IMR-90 (cell line): ENCODE data around the gene PARPBP. TPM values are rescaled to one million over a fixed set of nuclear protein-coding genes. Genes with fewer than 3 reads are reported as not detected.
"Not testable (repeated sequence)": the region's sequence is repeated elsewhere in the genome, so short reads cannot be mapped to it uniquely, and the experiment has no call there.

Experiments used
- ATAC-seq: fragments of 200-7000 bp; cut with Tn5 transposase; 2 replicates; pipeline ENCODE4 v1.9.1; 2020; ENCODE audit warnings: low read depth, mild to moderate bottlenecking, moderate library complexity
- BruUV-seq: library from RNA; stranded (reverse); fragments of 400-500 nt; replicated peaks from 2 replicates; lab custom pipeline; 2021; lab: Mats Ljungman, UMichigan
- CTCF ChIA-PET: fragments of 300-600 bp; formaldehyde crosslinking; extraction: SDS; loops from one replicate; lab custom pipeline; 2021; ENCODE audit warnings: antibody characterized with exemption; lab: Yijun Ruan, JAX
- POLR2A ChIA-PET: fragments of 300-600 bp; sonication (Branson Sonifier 250); formaldehyde crosslinking; loops from one replicate; lab custom pipeline; 2022; ENCODE audit warnings: antibody characterized with exemption; ENCODE audit not compliant: unreplicated experiment; lab: Charles Lee
- DNase-seq: peaks from one replicate; pipeline ENCODE4 v3.0.0; 2013
- H2AFZ ChIP-seq: replicated peaks from 2 replicates; pipeline ENCODE3; 2013; ENCODE audit warnings: low read length, mild to moderate bottlenecking; ENCODE audit not compliant: poor library complexity
- H2AK5ac ChIP-seq: 2 replicates; pipeline ENCODE4 v1.6.1; 2013; ENCODE audit warnings: low read depth, low read length, inconsistent platforms
- H2AK9ac ChIP-seq: replicated peaks from 2 replicates; pipeline ENCODE3; 2013; ENCODE audit warnings: mild to moderate bottlenecking, low read depth, low read length, moderate library complexity; ENCODE audit not compliant: poor library complexity
- H2BK120ac ChIP-seq: 2 replicates; pipeline ENCODE4 v1.6.1; 2013; ENCODE audit warnings: low read depth, low read length, inconsistent platforms
- H2BK15ac ChIP-seq: 3 replicates; pipeline ENCODE4 v1.6.1; 2013; ENCODE audit warnings: low read depth, low read length, inconsistent platforms
- H2BK20ac ChIP-seq: 2 replicates; pipeline ENCODE4 v1.6.1; 2013; ENCODE audit warnings: low read depth, mild to moderate bottlenecking, inconsistent platforms, low read length, moderate library complexity
- H2BK5ac ChIP-seq: 2 replicates; pipeline ENCODE4 v1.6.1; 2013; ENCODE audit warnings: mild to moderate bottlenecking, low read depth, low read length, inconsistent platforms; ENCODE audit not compliant: poor library complexity, severe bottlenecking
- H3K14ac ChIP-seq: replicated peaks from 2 replicates; pipeline ENCODE4 v1.6.1; 2013; ENCODE audit warnings: low read depth, low read length, inconsistent platforms
- H3K18ac ChIP-seq: 2 replicates; pipeline ENCODE4 v1.6.1; 2013; ENCODE audit warnings: low read depth, low read length, control low read depth
- H3K23ac ChIP-seq: 2 replicates; pipeline ENCODE4 v1.6.1; 2013; ENCODE audit warnings: low read depth, low read length, inconsistent platforms
- H3K27ac ChIP-seq: 2 replicates; pipeline ENCODE4 v1.5.1; 2013; ENCODE audit warnings: mild to moderate bottlenecking, control low read depth, low read length; ENCODE audit not compliant: insufficient read depth
- H3K27me3 ChIP-seq: 2 replicates; pipeline ENCODE4 v1.6.1; 2013; ENCODE audit warnings: low read length; ENCODE audit not compliant: control insufficient read depth, insufficient read depth
- H3K36me3 ChIP-seq: 2 replicates; pipeline ENCODE4 v1.6.1; 2013; ENCODE audit warnings: low read length, mixed read lengths; ENCODE audit not compliant: control insufficient read depth, insufficient read depth
- H3K4ac ChIP-seq: 2 replicates; pipeline ENCODE4 v1.6.1; 2013; ENCODE audit warnings: low read depth, low read length, inconsistent platforms
- H3K4me1 ChIP-seq: 2 replicates; pipeline ENCODE4 v1.6.1; 2013; ENCODE audit warnings: low read length, mixed read lengths; ENCODE audit not compliant: control insufficient read depth, insufficient read depth
- H3K4me2 ChIP-seq: 2 replicates; pipeline ENCODE4 v1.6.1; 2013; ENCODE audit warnings: low read depth, mild to moderate bottlenecking, control low read depth, low read length, moderate library complexity
- H3K4me3 ChIP-seq: 2 replicates; pipeline ENCODE4 v1.5.1; 2013; ENCODE audit warnings: low read depth, mild to moderate bottlenecking, control low read depth, low read length, moderate library complexity; ENCODE audit not compliant: insufficient read depth
- H3K56ac ChIP-seq: 2 replicates; pipeline ENCODE4 v1.6.1; 2013; ENCODE audit warnings: low read length, inconsistent platforms; ENCODE audit not compliant: insufficient read depth; ENCODE audit errors: extremely low read depth
- H3K79me1 ChIP-seq, 2 experiments: 2 replicates each; pipeline ENCODE4 v1.6.1; 2013; ENCODE audit warnings: low read length in 2 of 2, inconsistent platforms in 1 of 2, low read depth in 1 of 2
- H3K9ac ChIP-seq: 2 replicates; pipeline ENCODE4 v1.6.1; 2013; ENCODE audit warnings: low read depth, low read length, control low read depth
- H3K9me1 ChIP-seq: 2 replicates; pipeline ENCODE4 v1.6.1; 2013; ENCODE audit warnings: low read length, inconsistent platforms; ENCODE audit not compliant: insufficient read depth
- H3K9me3 ChIP-seq: 2 replicates; pipeline ENCODE4 v1.6.1; 2013; ENCODE audit warnings: low read length; ENCODE audit not compliant: control insufficient read depth, insufficient read depth
- H4K20me1 ChIP-seq: 2 replicates; pipeline ENCODE4 v1.6.1; 2013; ENCODE audit warnings: low read length, inconsistent platforms; ENCODE audit not compliant: insufficient read depth
- H4K5ac ChIP-seq: 2 replicates; pipeline ENCODE4 v1.6.1; 2013; ENCODE audit warnings: mild to moderate bottlenecking, low read depth, low read length, control low read depth
- H4K8ac ChIP-seq, 2 experiments: 2 replicates each; pipeline ENCODE4 v1.6.1; 2013; ENCODE audit warnings: low read depth in 2 of 2, low read length in 2 of 2, control low read depth in 1 of 2, inconsistent platforms in 1 of 2
- H4K91ac ChIP-seq: 2 replicates; pipeline ENCODE4 v1.6.1; 2013; ENCODE audit warnings: low read depth, low read length, inconsistent platforms; ENCODE audit not compliant: insufficient read depth
- CEBPB ChIP-seq: IDR thresholded peaks from 2 replicates; pipeline ENCODE4 v1.6.1; 2012; ENCODE audit warnings: low read depth, low read length, improper control_type of control experiment
- MAFK ChIP-seq: IDR thresholded peaks from 2 replicates; pipeline ENCODE4 v1.6.1; 2012; ENCODE audit warnings: low read depth, low read length, improper control_type of control experiment
- MAZ ChIP-seq: IDR thresholded peaks from 2 replicates; pipeline ENCODE4 v1.6.1; 2012; ENCODE audit warnings: low read depth, mild to moderate bottlenecking, low read length, improper control_type of control experiment, moderate library complexity, borderline replicate concordance
- NFE2L2 ChIP-seq: fragments of 150-350 bp; IDR thresholded peaks from 2 replicates; pipeline ENCODE4 v1.6.1; 2016; ENCODE audit warnings: low read depth, mild to moderate bottlenecking, low read length
- RCOR1 ChIP-seq: IDR thresholded peaks from 2 replicates; pipeline ENCODE4 v1.6.1; 2012; ENCODE audit warnings: mild to moderate bottlenecking, low read length, improper control_type of control experiment; ENCODE audit not compliant: insufficient replicate concordance
- WGBS, 2 experiments: methylation state at CpG; one replicate each; pipeline versions ENCODE4 v1.1.5 to v1.1.7; 2013; ENCODE audit warnings: missing lambda C conversion rate in 2 of 2; ENCODE audit not compliant: insufficient read length in 1 of 2; ENCODE audit errors: extremely low coverage in 2 of 2; 5-methylcytosine and 5-hydroxymethylcytosine counted together
- dilution Hi-C: fragments of 300-500 bp; cut with HindIII; formaldehyde crosslinking; loops from one replicate; pipeline ENCODE4 v1.14.3; 2018; ENCODE audit warnings: low sequenced_read_pairs; ENCODE audit not compliant: unreplicated experiment
- in situ Hi-C: fragments of 300-500 bp; cut with MboI; formaldehyde crosslinking; loops from 3 replicates; pipeline ENCODE4 v1.14.3; 2019; ENCODE audit warnings: low sequenced_read_pairs, inconsistent platforms, mixed read lengths
- intact Hi-C: fragments of 100-400 bp; cut with micrococcal nuclease; formaldehyde crosslinking; loops from 2 replicates; pipeline ENCODE4 v1.10.0; 2022
- polyA plus RNA-seq, 3 experiments: library from polyadenylated mRNA; depleted of rRNA; stranded (reverse); fragments of >200 nt; gene quantifications; 2 replicates each; pipeline ENCODE4 v1.2.3, GENCODE V29; 2012; ENCODE audit warnings: low replicate concordance in 1 of 3
- total RNA-seq: library from RNA; depleted of rRNA; stranded (reverse); fragments of >200 nt; gene quantifications from 2 replicates; pipeline ENCODE4 v1.2.3, GENCODE V29; 2012
- TF ChIP-seq, protein P1 (sequence below): fragments of 150-350 bp; IDR thresholded peaks from 2 replicates; pipeline ENCODE4 v1.6.1; 2017; ENCODE audit warnings: mild to moderate bottlenecking, antibody characterized with exemption, low read length, low read depth

PARPBP gene
- total and polyA plus RNA-seq, 2 of the 4 experiments (the other 2 are of a cell fraction), result 4.8 to 7.2 TPM

- Histone ChIP-seq H3K79me1 (no peaks in the 10 kb centered on the region), H3K56ac (no peak overlapping the region), H4K5ac (no peak overlapping the region), H3K27me3 (no peaks in the 10 kb centered on the region), H4K20me1 (no peaks in the 10 kb centered on the region), H2BK20ac (no peak overlapping the region), H4K8ac (no peak overlapping the region), H3K9me1 (no peaks in the 10 kb centered on the region), H3K4me2 (no peak overlapping the region), H4K91ac (no peak overlapping the region), H3K18ac (no peak overlapping the region), H3K9me3 (no peaks in the 10 kb centered on the region), H3K36me3 (no peaks in the 10 kb centered on the region), H2AFZ (no peak overlapping the region), H2BK120ac (no peak overlapping the region), H3K4me3 (no peak overlapping the region), H3K4ac (no peak overlapping the region), H3K27ac (no peak overlapping the region), H2AK5ac (no peak overlapping the region), H3K23ac (no peak overlapping the region), H3K4me1 (no peaks in the 10 kb centered on the region), H2BK15ac (no peak overlapping the region), H2BK5ac (no peak overlapping the region), H3K9ac (no peak overlapping the region), H3K14ac (no peak overlapping the region), H2AK9ac (no peak overlapping the region)
- peak; percentile 35; the same call in 1 of the 2 replicates for ATAC-seq
- no peak for DNase-seq
- BruUV-seq, result no TSS peak
- in situ Hi-C loops, result no loop called here
- intact Hi-C loops, result no loop called here
- CTCF ChIA-PET, result interaction anchor here (0.5 kb wide), 1 partner anchor 208 kb away, joined by 3 read pairs; no protein-coding TSS in a partner anchor
- POLR2A ChIA-PET, result no interaction called here
- 100% methylated on average over 1 of the region's 1 CpG; no CpG with 5 or more reads in 1 of the 2 experiments for whole genome bisulfite sequencing, 2 experiments
- dilution Hi-C loops, result no loop called here
- TF ChIP-seq RCOR1, result no peak
- no peak for TF ChIP-seq MAZ
- no peak for TF ChIP-seq NFE2L2
- TF ChIP-seq, protein P1, sequence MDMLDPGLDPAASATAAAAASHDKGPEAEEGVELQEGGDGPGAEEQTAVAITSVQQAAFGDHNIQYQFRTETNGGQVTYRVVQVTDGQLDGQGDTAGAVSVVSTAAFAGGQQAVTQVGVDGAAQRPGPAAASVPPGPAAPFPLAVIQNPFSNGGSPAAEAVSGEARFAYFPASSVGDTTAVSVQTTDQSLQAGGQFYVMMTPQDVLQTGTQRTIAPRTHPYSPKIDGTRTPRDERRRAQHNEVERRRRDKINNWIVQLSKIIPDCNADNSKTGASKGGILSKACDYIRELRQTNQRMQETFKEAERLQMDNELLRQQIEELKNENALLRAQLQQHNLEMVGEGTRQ, result no peak
- TF ChIP-seq MAFK, result no peak
- TF ChIP-seq CEBPB, result 0 out of 2 replicates have a peak, but pooled peaks have one; percentile 20
These were observed 24.2 kb downstream of the PARPBP start for GRCh38 chr12:102144221-102144620.

- not testable (repeated sequence) for ATAC-seq, H3K23ac ChIP-seq
These were observed 27.1 kb downstream of the PARPBP start for GRCh38 chr12:102147062-102147587.

More at GRCh38 chr12:102147062-102147587, 27.1 kb downstream of the PARPBP start:
- intact Hi-C loops, H4K20me1 ChIP-seq, H2BK15ac ChIP-seq, H3K9ac ChIP-seq, H2AK5ac ChIP-seq, H3K79me1 ChIP-seq, DNase-seq, H3K36me3 ChIP-seq, H3K27ac ChIP-seq, H3K9me1 ChIP-seq, H4K5ac ChIP-seq, CTCF ChIA-PET, H2AK9ac ChIP-seq, H4K8ac ChIP-seq, dilution Hi-C loops, H3K4me2 ChIP-seq, H3K9me3 ChIP-seq, in situ Hi-C loops, H3K14ac ChIP-seq, H2AFZ ChIP-seq, H3K4me1 ChIP-seq, H3K4me3 ChIP-seq, H2BK5ac ChIP-seq, BruUV-seq, H3K56ac ChIP-seq, H3K18ac ChIP-seq, H2BK20ac ChIP-seq, H4K91ac ChIP-seq, H3K4ac ChIP-seq, POLR2A ChIA-PET, H3K27me3 ChIP-seq, H2BK120ac ChIP-seq: not testable (repeated sequence)
- no CpG with 5 or more reads among the region's 4 CpGs for WGBS, 2 experiments
